SK-N-SH treated with all-trans-retinoic acid at 6 μM for 48 hours (cell line): ENCODE measurements around the gene EBF4.

Source experiments
- ATAC-seq: fragments of 200-7000 bp; cut with Tn5 transposase; 3 replicates; pipeline ENCODE4 v1.9.1; 2020; ENCODE audit warnings: mild to moderate bottlenecking, moderate library complexity
- BACH2 ChIP-seq: fragments of 250-450 bp; sonication (Bioruptor Pico); IDR thresholded peaks from 2 replicates; pipeline ENCODE4 v1.9.0; 2021; ENCODE audit warnings: mild to moderate bottlenecking, borderline replicate concordance
- GLIS3 ChIP-seq: fragments of 250-450 bp; sonication (Bioruptor Pico); IDR thresholded peaks from 2 replicates; pipeline ENCODE4 v1.5.0; 2020; ENCODE audit warnings: mild to moderate bottlenecking, moderate library complexity
- ISL1 ChIP-seq: fragments of 250-450 bp; sonication (Bioruptor Pico); IDR thresholded peaks from 2 replicates; pipeline ENCODE4 v2.1.2; 2022; ENCODE audit warnings: mild to moderate bottlenecking, moderate library complexity
- OSR1 ChIP-seq: fragments of 250-450 bp; sonication (Bioruptor Pico); IDR thresholded peaks from 2 replicates; pipeline ENCODE4 v1.8.0; 2022; ENCODE audit warnings: moderate library complexity, mild to moderate bottlenecking, inconsistent platforms
- RARB ChIP-seq: fragments of 250-450 bp; sonication (Bioruptor Pico); IDR thresholded peaks from 2 replicates; pipeline ENCODE4 v1.8.0; 2021; ENCODE audit warnings: mild to moderate bottlenecking, moderate library complexity
- TCF4 ChIP-seq: fragments of 250-450 bp; sonication (Bioruptor Pico); IDR thresholded peaks from 2 replicates; pipeline ENCODE4 v1.8.0; 2021; ENCODE audit warnings: mild to moderate bottlenecking, moderate library complexity, borderline replicate concordance
- TOX ChIP-seq: fragments of 250-450 bp; sonication (Bioruptor Pico); IDR thresholded peaks from 2 replicates; pipeline ENCODE4 v1.8.0; 2021; ENCODE audit warnings: mild to moderate bottlenecking, moderate library complexity, borderline replicate concordance
- ZC3H10 ChIP-seq: fragments of 250-450 bp; sonication (Bioruptor Pico); IDR thresholded peaks from 2 replicates; pipeline ENCODE4 v1.5.1; 2021; ENCODE audit warnings: mild to moderate bottlenecking, moderate library complexity
- ZFP3 ChIP-seq: fragments of 250-450 bp; sonication (Bioruptor Pico); IDR thresholded peaks from 2 replicates; pipeline ENCODE4 v1.5.0; 2020; ENCODE audit warnings: mild to moderate bottlenecking, moderate library complexity
- ZFP30 ChIP-seq: fragments of 450-650 bp; formaldehyde crosslinking; IDR thresholded peaks from 2 replicates; pipeline ENCODE4 v1.5.0; 2022; ENCODE audit warnings: mild to moderate bottlenecking, moderate library complexity
- ZNF565 ChIP-seq: fragments of 450-650 bp; formaldehyde crosslinking; conservative IDR thresholded peaks from 2 replicates; pipeline ENCODE4 v1.5.0; 2020; ENCODE audit warnings: low read depth, mild to moderate bottlenecking, moderate library complexity
- ZNF70 ChIP-seq: fragments of 450-650 bp; formaldehyde crosslinking; IDR thresholded peaks from 2 replicates; pipeline ENCODE4 v1.5.0; 2020; ENCODE audit warnings: mild to moderate bottlenecking, moderate library complexity
- TF ChIP-seq, protein P1 (sequence below): fragments of 250-450 bp; sonication (Bioruptor Pico); IDR thresholded peaks from 2 replicates; pipeline ENCODE4 v1.5.1; 2021; ENCODE audit warnings: mild to moderate bottlenecking, moderate library complexity
- TF ChIP-seq, protein P2 (sequence below): fragments of 250-450 bp; sonication (Bioruptor Pico); IDR thresholded peaks from 2 replicates; pipeline ENCODE4 v1.5.0; 2020; ENCODE audit warnings: mild to moderate bottlenecking, moderate library complexity
- TF ChIP-seq, protein P3 (sequence below): fragments of 250-450 bp; sonication (Bioruptor Pico); IDR thresholded peaks from 2 replicates; pipeline ENCODE4 v1.5.1; 2020; ENCODE audit warnings: low read depth, mild to moderate bottlenecking, moderate library complexity
- TF ChIP-seq, protein P4 (sequence below): fragments of 250-450 bp; sonication (Bioruptor Pico); IDR thresholded peaks from 2 replicates; pipeline ENCODE4 v1.8.0; 2021; ENCODE audit warnings: low read depth, mild to moderate bottlenecking, moderate library complexity, borderline replicate concordance

The EBF4 gene

DNA sequence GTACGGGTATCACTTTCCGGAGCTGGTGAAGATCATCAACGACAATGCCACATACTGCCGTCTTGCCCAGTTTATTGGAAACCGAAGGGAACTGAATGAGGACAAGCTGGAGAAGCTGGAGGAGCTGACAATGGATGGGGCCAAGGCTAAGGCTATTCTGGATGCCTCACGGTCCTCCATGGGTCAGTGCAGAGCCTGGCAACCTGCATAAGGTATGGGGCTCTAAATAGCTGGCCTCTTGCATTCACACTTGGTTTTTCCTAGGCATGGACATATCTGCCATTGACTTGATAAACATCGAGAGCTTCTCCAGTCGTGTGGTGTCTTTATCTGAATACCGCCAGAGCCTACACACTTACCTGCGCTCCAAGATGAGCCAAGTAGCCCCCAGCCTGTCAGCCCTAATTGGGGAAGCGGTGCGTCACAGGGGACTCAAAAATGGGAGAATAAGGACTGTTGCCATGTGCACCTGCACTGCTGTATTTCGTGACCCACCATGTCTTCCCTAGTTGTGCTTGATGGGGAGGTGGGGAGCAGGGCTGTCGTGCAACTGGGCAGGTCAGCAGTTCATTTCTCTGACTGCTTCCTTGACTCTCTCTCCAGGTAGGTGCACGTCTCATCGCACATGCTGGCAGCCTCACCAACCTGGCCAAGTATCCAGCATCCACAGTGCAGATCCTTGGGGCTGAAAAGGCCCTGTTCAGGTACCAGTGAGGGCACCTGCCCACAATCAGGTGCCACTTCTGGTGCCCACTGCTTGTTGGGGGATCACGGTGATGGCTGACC lies 37.1 kb upstream of the EBF4 start:
- TF ChIP-seq ZC3H10 (CRISPR knock-in tag): no peak
- TF ChIP-seq OSR1: no peak
- TF ChIP-seq, protein P1, sequence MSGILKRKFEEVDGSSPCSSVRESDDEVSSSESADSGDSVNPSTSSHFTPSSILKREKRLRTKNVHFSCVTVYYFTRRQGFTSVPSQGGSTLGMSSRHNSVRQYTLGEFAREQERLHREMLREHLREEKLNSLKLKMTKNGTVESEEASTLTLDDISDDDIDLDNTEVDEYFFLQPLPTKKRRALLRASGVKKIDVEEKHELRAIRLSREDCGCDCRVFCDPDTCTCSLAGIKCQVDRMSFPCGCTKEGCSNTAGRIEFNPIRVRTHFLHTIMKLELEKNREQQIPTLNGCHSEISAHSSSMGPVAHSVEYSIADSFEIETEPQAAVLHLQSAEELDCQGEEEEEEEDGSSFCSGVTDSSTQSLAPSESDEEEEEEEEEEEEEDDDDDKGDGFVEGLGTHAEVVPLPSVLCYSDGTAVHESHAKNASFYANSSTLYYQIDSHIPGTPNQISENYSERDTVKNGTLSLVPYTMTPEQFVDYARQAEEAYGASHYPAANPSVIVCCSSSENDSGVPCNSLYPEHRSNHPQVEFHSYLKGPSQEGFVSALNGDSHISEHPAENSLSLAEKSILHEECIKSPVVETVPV (CRISPR knock-in tag): no peak
- TF ChIP-seq ISL1 (CRISPR knock-in tag): no peak
- TF ChIP-seq TCF4 (CRISPR knock-in tag): no peak
- TF ChIP-seq RARB (CRISPR knock-in tag): no peak
- no peak for TF ChIP-seq TOX (CRISPR knock-in tag)
- TF ChIP-seq, protein P2, sequence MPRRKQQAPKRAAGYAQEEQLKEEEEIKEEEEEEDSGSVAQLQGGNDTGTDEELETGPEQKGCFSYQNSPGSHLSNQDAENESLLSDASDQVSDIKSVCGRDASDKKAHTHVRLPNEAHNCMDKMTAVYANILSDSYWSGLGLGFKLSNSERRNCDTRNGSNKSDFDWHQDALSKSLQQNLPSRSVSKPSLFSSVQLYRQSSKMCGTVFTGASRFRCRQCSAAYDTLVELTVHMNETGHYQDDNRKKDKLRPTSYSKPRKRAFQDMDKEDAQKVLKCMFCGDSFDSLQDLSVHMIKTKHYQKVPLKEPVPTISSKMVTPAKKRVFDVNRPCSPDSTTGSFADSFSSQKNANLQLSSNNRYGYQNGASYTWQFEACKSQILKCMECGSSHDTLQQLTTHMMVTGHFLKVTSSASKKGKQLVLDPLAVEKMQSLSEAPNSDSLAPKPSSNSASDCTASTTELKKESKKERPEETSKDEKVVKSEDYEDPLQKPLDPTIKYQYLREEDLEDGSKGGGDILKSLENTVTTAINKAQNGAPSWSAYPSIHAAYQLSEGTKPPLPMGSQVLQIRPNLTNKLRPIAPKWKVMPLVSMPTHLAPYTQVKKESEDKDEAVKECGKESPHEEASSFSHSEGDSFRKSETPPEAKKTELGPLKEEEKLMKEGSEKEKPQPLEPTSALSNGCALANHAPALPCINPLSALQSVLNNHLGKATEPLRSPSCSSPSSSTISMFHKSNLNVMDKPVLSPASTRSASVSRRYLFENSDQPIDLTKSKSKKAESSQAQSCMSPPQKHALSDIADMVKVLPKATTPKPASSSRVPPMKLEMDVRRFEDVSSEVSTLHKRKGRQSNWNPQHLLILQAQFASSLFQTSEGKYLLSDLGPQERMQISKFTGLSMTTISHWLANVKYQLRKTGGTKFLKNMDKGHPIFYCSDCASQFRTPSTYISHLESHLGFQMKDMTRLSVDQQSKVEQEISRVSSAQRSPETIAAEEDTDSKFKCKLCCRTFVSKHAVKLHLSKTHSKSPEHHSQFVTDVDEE (CRISPR knock-in tag): no peak
- TF ChIP-seq, protein P3, sequence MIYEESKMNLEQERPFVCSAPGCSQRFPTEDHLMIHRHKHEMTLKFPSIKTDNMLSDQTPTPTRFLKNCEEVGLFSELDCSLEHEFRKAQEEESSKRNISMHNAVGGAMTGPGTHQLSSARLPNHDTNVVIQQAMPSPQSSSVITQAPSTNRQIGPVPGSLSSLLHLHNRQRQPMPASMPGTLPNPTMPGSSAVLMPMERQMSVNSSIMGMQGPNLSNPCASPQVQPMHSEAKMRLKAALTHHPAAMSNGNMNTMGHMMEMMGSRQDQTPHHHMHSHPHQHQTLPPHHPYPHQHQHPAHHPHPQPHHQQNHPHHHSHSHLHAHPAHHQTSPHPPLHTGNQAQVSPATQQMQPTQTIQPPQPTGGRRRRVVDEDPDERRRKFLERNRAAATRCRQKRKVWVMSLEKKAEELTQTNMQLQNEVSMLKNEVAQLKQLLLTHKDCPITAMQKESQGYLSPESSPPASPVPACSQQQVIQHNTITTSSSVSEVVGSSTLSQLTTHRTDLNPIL (CRISPR knock-in tag): no peak
- no peak for TF ChIP-seq ZNF565 (CRISPR knock-in tag)
- no peak for ATAC-seq

DNA sequence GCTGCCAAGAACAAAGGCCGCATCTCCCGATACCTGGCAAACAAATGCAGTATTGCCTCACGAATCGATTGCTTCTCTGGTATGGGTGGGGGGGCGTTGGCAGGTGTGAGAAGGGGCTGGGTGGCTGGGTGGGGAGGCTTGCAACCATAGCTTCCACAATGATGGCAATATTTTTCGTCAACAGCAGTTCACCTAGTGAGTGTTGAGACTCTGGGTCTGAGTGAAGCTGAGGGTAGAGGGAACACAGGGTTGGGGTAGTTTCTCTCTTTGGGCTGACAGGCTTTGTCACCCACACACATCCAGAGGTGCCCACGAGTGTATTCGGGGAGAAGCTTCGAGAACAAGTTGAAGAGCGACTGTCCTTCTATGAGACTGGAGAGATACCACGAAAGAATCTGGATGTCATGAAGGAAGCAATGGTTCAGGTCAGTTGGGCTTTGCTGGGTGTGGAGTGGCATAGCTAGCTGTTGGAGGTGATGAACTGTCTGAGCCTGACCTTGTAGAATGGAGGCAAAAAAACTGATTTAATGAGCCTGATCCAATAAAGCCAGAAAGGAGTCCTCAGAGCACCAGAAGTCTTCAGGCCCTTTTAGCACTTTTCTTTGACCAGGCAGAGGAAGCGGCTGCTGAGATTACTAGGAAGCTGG lies 36.0 kb upstream of the EBF4 start:
- ATAC-seq: no peak
- TF ChIP-seq ISL1 (CRISPR knock-in tag) (no peak), ZC3H10 (CRISPR knock-in tag) (no peak), ZNF70 (no peak), BACH2 (CRISPR knock-in tag) (no peak), TCF4 (CRISPR knock-in tag) (no peak), RARB (CRISPR knock-in tag) (no peak), OSR1 (no peak), ZFP3 (CRISPR knock-in tag) (no peak), GLIS3 (CRISPR knock-in tag) (no peak), ZFP30 (CRISPR knock-in tag) (no peak), ZNF565 (CRISPR knock-in tag) (no peak)
- TF ChIP-seq, protein P2 (CRISPR knock-in tag): no peak
- TF ChIP-seq, protein P3 (CRISPR knock-in tag): no peak
- TF ChIP-seq, protein P4, sequence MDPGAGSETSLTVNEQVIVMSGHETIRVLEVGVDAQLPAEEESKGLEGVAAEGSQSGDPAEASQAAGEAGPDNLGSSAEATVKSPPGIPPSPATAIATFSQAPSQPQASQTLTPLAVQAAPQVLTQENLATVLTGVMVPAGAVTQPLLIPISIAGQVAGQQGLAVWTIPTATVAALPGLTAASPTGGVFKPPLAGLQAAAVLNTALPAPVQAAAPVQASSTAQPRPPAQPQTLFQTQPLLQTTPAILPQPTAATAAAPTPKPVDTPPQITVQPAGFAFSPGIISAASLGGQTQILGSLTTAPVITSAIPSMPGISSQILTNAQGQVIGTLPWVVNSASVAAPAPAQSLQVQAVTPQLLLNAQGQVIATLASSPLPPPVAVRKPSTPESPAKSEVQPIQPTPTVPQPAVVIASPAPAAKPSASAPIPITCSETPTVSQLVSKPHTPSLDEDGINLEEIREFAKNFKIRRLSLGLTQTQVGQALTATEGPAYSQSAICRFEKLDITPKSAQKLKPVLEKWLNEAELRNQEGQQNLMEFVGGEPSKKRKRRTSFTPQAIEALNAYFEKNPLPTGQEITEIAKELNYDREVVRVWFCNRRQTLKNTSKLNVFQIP (CRISPR knock-in tag): no peak
